Measurements from ENCODE around the gene AURKAIP1.

DNA sequence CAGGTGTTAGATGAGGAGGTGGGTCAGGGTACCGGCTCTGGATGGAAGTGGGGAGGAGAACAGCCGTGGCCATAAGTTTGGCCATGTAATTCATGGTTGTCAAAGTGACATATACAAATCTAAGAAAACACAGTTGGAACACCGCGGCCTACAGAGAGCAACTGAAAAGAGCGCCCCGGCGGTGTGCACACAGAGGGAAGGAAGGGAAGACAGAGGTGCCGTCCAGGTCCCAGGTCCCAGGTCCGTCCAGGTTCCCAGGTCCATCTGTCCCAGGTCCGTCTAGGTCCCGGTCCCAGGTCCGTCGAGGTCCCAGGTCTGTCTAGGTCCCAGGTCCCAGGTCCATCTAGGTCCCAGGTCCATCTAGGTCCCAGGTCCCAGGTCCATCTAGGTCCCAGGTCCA lies 36.6 kb upstream of the AURKAIP1 start:
- TF ChIP-seq POLR2AphosphoS5 (IDR thresholded peaks at IDR 0.05; ENCODE audit: low read depth, low read length) (no peak; the same call in 1 of the 2 replicates), CHCHD3 (CRISPR knock-in tag; IDR thresholded peaks at IDR 0.05) (no peak), CTCF (CRISPR knock-in tag; IDR thresholded peaks at IDR 0.05) (no peak), AFF4 (CRISPR knock-in tag; IDR thresholded peaks at IDR 0.05) (no peak), ZNF121 (CRISPR knock-in tag; IDR thresholded peaks at IDR 0.05) (no peak)
- TF ChIP-seq, protein P1, sequence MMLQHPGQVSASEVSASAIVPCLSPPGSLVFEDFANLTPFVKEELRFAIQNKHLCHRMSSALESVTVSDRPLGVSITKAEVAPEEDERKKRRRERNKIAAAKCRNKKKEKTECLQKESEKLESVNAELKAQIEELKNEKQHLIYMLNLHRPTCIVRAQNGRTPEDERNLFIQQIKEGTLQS (CRISPR knock-in tag; IDR thresholded peaks at IDR 0.05), result no peak
